Measurements from ENCODE around the gene SOST. TPM values are rescaled to one million over a fixed set of nuclear protein-coding genes. Genes with fewer than 3 reads are reported as not detected.

Gene SOST
- total RNA-seq, 1 donor from 2014 or later, result 0.24 TPM

DNA sequence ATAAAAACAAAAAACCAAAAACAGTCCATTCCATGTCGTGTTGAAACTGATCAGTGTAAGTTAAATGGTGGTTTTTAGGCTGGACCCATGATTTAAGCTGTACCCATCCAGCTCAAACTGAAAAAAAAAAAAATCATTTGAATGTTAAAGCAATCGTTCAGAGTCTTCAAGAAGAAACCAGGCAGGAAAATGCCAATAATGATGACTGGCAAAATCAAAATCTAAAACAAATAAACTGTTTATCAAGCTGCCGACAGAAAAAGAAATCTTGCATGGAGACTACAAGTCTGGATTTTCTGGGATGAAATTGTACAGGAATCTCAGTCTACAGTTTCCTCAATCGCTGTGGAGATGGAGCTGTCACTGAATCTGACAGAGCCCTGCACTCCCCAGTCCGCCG is 40.7 kb downstream of the SOST start:
- intact Hi-C loops (cut with DNase I), result no loop called here
- no peak for DNase-seq (ENCODE audit: low spot score)

DNA sequence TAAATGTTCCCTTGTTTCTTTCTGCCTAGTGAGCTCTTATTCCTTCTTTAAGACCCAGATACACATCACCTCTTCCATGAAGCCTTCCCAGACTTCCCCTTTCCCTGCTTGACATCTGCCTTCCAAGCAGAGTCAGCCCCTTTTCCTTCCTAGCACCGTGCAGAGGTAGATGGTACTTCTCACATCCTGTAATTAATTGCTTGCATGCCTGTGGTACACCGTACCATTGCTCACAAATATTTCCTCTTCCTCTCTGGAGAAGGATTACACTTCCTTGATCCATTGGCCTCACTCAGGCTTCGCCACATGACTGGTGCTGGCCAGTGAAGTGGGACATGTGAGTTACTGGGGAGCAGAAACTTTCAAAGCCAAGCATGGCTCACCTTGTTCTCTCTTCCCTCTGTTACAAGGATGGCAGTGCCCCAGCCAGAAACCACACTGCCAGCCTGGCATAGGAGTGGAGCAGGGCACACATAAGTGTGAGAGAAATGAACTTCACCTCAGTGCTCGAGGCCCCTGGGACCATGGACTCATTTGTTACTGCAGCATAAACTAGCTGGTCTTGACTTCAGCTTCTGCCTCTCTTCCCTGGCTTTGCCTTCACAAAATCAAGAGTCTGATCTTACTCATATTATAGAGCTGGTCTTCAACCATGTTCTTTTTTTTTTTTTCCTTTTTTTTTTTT is 44.0 kb downstream of the SOST start:
- no peak for DNase-seq (ENCODE audit: low spot score)
- intact Hi-C loops (cut with DNase I), result no loop called here

DNA sequence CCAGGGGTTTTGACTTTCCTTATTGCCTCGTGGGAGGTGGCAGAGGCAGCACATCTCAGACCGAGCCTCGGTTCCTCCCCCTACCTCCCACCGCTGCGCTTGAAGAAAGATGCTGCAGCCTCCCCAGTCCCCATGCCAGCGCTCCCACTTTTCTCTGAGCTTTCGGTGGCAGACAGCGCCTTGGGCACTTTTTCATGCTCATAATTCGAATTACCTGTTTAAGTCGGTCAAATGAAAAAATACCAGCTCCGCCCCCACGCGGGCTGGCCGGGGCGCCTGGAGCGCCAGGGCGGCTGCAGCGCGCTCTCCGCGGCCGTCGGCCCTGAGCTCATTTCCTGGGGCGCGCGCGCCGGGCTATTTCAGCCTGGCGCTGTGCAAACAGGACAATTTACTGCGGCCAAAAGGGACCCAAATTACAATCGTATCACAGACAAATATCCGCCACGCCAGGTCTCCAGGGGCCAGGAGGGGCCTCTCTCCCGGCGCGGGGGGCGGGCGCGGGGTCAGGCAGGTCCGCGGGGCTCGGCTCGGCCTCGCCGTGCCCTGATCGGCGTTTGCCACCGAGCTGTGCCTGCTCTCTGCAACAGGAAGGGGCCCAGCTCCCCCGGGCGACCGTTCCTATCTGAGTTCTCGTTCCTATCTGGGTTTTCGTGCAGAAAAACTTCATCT is 45.0 kb downstream of the SOST start:
- intact Hi-C loops (cut with DNase I), result no loop called here
- no peak for DNase-seq (ENCODE audit: low spot score)

DNA sequence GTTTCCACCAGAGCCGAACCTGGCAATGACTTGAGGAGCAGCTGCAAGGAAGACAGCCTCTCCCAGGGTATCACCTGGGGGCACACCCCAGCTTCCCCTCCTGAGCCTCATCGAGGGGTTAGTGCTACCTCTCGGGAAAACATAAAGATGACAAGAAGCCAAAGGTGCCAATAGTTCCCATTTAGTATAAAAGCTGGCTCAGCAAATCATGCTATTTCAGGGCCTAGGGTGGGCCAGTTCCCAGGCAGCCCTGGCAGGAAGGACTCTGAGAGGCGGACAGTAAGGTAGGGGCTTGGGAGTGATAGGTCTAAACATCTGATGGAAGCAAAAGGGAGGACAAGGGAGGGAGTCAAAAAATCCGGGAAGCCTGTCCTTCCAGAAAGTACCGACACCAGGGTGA is 46.2 kb downstream of the SOST start:
- DNase-seq (ENCODE audit: low spot score), result no peak
- intact Hi-C loops (cut with DNase I), result no loop called here

DNA sequence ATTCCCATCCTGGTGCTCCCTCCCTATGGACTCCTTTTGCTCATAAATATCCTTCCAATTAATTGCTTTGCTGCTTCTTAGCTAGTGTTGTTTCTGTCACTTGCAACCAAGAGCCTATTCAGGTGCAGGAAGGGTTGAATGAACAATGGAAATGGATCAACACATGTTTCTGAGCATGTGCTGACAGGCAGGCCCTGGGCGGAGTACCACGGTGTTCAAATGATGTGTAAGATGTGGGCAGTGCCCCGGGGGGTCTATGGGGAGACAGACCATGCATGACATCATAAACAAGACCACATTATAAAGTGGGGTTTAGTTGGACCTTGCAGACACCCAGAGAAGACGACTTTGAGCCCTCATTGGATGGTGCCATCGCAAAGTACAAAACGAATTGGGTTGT is 48.5 kb downstream of the SOST start:
- intact Hi-C loops (cut with DNase I), result loop anchor here (2.0 kb wide), 1 partner anchor 19 kb away; no protein-coding TSS in a partner anchor
- no peak for DNase-seq (ENCODE audit: low spot score)

DNA sequence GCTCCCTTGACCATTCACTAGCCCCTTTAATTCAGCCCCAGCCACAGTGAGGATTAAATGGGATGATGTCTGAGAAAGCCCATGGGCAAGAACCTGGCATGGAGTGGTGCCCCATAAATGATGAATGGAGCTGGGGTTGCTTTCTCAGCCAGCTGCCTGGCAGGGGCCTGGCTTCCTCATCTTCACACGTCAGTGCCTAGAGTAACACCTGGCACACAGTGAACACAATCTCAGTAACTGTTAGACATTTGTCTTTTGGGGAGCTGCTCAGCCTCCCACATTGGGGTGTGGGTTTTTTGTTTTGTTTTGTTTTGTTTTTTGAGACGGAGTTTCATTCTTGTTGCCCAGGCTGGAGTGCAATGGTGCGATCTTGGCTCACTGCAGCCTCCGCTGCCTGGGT is 49.4 kb downstream of the SOST start:
- no peak for DNase-seq (ENCODE audit: low spot score)
- intact Hi-C loops (cut with DNase I), result no loop called here

DNA sequence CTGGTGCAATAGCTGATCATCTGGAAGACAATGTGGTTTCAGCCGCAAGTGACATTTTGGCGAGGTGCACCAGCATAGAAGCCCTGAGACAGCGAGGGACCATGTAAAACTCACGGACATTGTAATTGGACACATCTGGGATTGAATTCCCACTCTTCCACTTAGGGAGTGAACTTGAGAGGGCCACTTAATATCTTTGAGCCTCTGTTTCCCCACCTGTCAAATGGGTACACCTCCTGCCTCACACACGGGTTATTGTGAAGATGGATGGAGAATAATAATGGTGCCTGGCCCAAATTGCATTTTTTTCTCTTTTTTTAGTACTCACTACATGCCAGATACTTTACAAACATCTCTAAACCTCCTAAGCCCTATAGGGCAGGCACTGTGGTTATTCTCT is 51.4 kb downstream of the SOST start:
- intact Hi-C loops (cut with DNase I), result no loop called here
- no peak for DNase-seq (ENCODE audit: low spot score)

DNA sequence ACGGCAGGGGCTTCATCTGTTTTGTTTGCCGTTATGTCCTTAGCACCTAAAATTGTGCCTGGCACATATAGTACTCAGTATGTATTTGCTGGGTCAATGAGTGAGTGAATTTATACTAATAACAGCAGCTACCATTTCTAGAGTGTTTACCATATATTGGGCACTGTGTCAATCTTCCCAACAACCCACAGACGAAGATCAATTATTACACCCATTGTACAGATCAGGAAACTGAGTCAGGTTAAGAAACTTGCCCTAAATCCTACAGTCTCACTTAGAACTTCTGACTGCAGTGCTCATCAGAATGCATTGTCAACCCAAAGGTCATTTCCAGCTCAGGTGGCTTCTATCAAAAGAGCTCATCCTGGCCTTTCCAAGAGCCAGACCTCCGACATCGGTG is 52.4 kb downstream of the SOST start:
- DNase-seq (ENCODE audit: low spot score), result no peak
- intact Hi-C loops (cut with DNase I), result no loop called here

Other genes with a start within 250 kb of the SOST start
- 3.5 TPM for gene ETV4, start 212.5 kb downstream of the SOST start, total RNA-seq
- gene MEOX1, start 96.9 kb downstream of the SOST start, total RNA-seq, result 19.8 TPM
- gene DUSP3, start 20.2 kb upstream of the SOST start, total RNA-seq, result 224 TPM
- not detected for gene CFAP97D1, start 21.6 kb upstream of the SOST start, total RNA-seq
- 20.0 TPM for gene MPP3, start 74.4 kb upstream of the SOST start, total RNA-seq
- gene CD300LG, start 88.4 kb upstream of the SOST start, total RNA-seq, result 13.7 TPM
- gene MPP2, start 148.7 kb upstream of the SOST start, total RNA-seq, result 13.8 TPM
- not detected for gene PPY, start 183.7 kb upstream of the SOST start, total RNA-seq
- not detected for gene PYY, start 195.1 kb upstream of the SOST start, total RNA-seq
- gene NAGS, start 245.8 kb upstream of the SOST start, total RNA-seq, result 0.51 TPM

Measured in cardiac septum (tissue), 1 donor.